KMS-11 (cell line): ENCODE data around the gene ZNF532.

ENCODE experiments used
- H2AFZ ChIP-seq: fragments of 200-600 bp; sonication (generic); 2 replicates; pipeline ENCODE4 v1.6.1; 2016; ENCODE audit warnings: antibody characterized with exemption, mixed run types, low read depth
- H3K27ac ChIP-seq: fragments of 200-600 bp; sonication (generic); 2 replicates; pipeline ENCODE4 v1.6.1; 2016; ENCODE audit warnings: mild to moderate bottlenecking, mixed run types
- H3K27me3 ChIP-seq: fragments of 200-600 bp; sonication (generic); 2 replicates; pipeline ENCODE4 v1.6.1; 2017; ENCODE audit warnings: mild to moderate bottlenecking, low read depth, mixed run types, moderate library complexity; ENCODE audit not compliant: insufficient read depth
- H3K36me3 ChIP-seq: fragments of 200-600 bp; sonication (generic); 2 replicates; pipeline ENCODE4 v1.6.1; 2017; ENCODE audit warnings: mild to moderate bottlenecking, mixed run types; ENCODE audit not compliant: insufficient read depth
- H3K4me1 ChIP-seq: fragments of 200-600 bp; sonication (generic); 2 replicates; pipeline ENCODE4 v1.6.1; 2016; ENCODE audit warnings: mild to moderate bottlenecking, low read depth, mixed run types; ENCODE audit not compliant: poor library complexity, severe bottlenecking
- H3K4me2 ChIP-seq: fragments of 200-600 bp; sonication (generic); 2 replicates; pipeline ENCODE4 v1.7.0; 2016; ENCODE audit warnings: mild to moderate bottlenecking, mixed run types
- H3K4me3 ChIP-seq: fragments of 200-600 bp; sonication (generic); IDR thresholded peaks from 2 replicates; pipeline ENCODE4 v1.6.1; 2017; ENCODE audit warnings: low read depth, low read length, mixed read lengths; ENCODE audit not compliant: insufficient read depth
- H3K79me2 ChIP-seq: fragments of 200-600 bp; sonication (generic); 2 replicates; pipeline ENCODE4 v1.6.1; 2016; ENCODE audit warnings: low read depth, mixed run types; ENCODE audit not compliant: insufficient read depth
- H3K9ac ChIP-seq: fragments of 200-600 bp; sonication (generic); 2 replicates; pipeline ENCODE4 v1.6.1; 2016; ENCODE audit warnings: mild to moderate bottlenecking, mixed run types
- H4K20me1 ChIP-seq: fragments of 200-600 bp; sonication (generic); 2 replicates; pipeline ENCODE4 v1.6.1; 2016; ENCODE audit warnings: mild to moderate bottlenecking, mixed run types; ENCODE audit not compliant: insufficient read depth
- CTCF ChIP-seq: fragments of 200-600 bp; sonication (generic); conservative IDR thresholded peaks from 2 replicates; pipeline ENCODE4 v1.6.1; 2017; ENCODE audit warnings: low read depth, mild to moderate bottlenecking, antibody characterized with exemption, low read length, moderate library complexity, mixed read lengths

The ZNF532 gene

GRCh38 chr18:59029663-59030429 is 165.2 kb downstream of the ZNF532 start:
- Histone ChIP-seq H3K4me2 (no peak overlapping the region), H3K36me3 (no peaks in the 10 kb centered on the region), H3K4me1 (peaks cover 7% of the 10 kb centered on the region), H4K20me1 (no peaks in the 10 kb centered on the region), H2AFZ (no peak overlapping the region), H3K79me2 (no peaks in the 10 kb centered on the region), H3K4me3 (no peak overlapping the region), H3K9ac (no peak overlapping the region), H3K27ac (no peak overlapping the region), H3K27me3 (no peaks in the 10 kb centered on the region)
- TF ChIP-seq CTCF: no peak

- H3K27me3 ChIP-seq: no peaks in the 10 kb centered on the region
- H3K27ac ChIP-seq: no peak overlapping the region
- no peak for TF ChIP-seq CTCF
- no peaks in the 10 kb centered on the region for H3K36me3 ChIP-seq
- H4K20me1 ChIP-seq: no peaks in the 10 kb centered on the region
- H3K79me2 ChIP-seq: no peaks in the 10 kb centered on the region
- H2AFZ ChIP-seq: no peak overlapping the region
- H3K9ac ChIP-seq: no peak overlapping the region
- no peak overlapping the region for H3K4me3 ChIP-seq
- peaks cover 7% of the 10 kb centered on the region for H3K4me1 ChIP-seq
- no peak overlapping the region for H3K4me2 ChIP-seq
Observed at GRCh38 chr18:59032308-59032707, 167.6 kb downstream of the ZNF532 start.

- H3K9ac ChIP-seq: no peak overlapping the region
- H3K27me3 ChIP-seq: no peaks in the 10 kb centered on the region
- no peak overlapping the region for H3K4me3 ChIP-seq
- peaks cover 7% of the 10 kb centered on the region for H3K4me1 ChIP-seq
- H2AFZ ChIP-seq: no peak overlapping the region
- H3K79me2 ChIP-seq: no peaks in the 10 kb centered on the region
- H4K20me1 ChIP-seq: no peaks in the 10 kb centered on the region
- TF ChIP-seq CTCF: no peak
- no peak overlapping the region for H3K4me2 ChIP-seq
- H3K27ac ChIP-seq: no peak overlapping the region
- H3K36me3 ChIP-seq: no peaks in the 10 kb centered on the region
Observed at GRCh38 chr18:59033359-59033758, 168.7 kb downstream of the ZNF532 start.

GRCh38 chr18:59033974-59034373 is 169.3 kb downstream of the ZNF532 start:
- Histone ChIP-seq H2AFZ (no peak overlapping the region), H3K36me3 (no peaks in the 10 kb centered on the region), H3K4me2 (no peak overlapping the region), H3K4me1 (peaks cover 7% of the 10 kb centered on the region), H3K4me3 (no peak overlapping the region), H3K79me2 (no peaks in the 10 kb centered on the region), H3K27ac (no peak overlapping the region), H3K27me3 (no peaks in the 10 kb centered on the region), H4K20me1 (no peaks in the 10 kb centered on the region), H3K9ac (no peak overlapping the region)
- no peak for TF ChIP-seq CTCF
